GM21737 (cell line): ENCODE measurements around the gene ZNF367.
"Not testable (repeated sequence)": the region's sequence is repeated elsewhere in the genome, so short reads cannot be mapped to it uniquely, and the experiment has no call there.

Experiments used
- ATAC-seq: cut with Tn5 transposase; IDR thresholded peaks from one replicate; pipeline ENCODE4 v1.9.1; 2021; ENCODE audit warnings: mild to moderate bottlenecking, moderate library complexity; ENCODE audit not compliant: unreplicated experiment

ZNF367 gene

DNA sequence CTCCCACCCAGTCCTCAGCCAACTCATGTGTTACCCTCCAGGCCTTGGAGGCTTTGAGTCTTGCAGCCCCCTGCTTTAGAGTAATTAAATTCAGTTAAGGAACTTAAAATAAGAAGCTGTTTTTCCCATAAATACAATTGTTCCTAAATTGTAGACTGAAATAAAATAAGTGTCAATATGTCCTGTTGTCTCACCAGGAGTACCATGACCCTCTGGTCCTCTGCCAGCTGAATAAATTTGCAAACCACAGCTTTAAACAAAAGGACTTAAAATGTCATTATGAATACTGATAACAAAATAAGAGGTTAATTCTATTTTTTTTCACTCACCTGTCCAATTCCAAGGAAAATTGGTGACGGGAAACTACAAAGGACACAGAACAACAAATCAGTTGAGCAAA, 50.2 kb downstream of the ZNF367 start:
- no peak for ATAC-seq

DNA sequence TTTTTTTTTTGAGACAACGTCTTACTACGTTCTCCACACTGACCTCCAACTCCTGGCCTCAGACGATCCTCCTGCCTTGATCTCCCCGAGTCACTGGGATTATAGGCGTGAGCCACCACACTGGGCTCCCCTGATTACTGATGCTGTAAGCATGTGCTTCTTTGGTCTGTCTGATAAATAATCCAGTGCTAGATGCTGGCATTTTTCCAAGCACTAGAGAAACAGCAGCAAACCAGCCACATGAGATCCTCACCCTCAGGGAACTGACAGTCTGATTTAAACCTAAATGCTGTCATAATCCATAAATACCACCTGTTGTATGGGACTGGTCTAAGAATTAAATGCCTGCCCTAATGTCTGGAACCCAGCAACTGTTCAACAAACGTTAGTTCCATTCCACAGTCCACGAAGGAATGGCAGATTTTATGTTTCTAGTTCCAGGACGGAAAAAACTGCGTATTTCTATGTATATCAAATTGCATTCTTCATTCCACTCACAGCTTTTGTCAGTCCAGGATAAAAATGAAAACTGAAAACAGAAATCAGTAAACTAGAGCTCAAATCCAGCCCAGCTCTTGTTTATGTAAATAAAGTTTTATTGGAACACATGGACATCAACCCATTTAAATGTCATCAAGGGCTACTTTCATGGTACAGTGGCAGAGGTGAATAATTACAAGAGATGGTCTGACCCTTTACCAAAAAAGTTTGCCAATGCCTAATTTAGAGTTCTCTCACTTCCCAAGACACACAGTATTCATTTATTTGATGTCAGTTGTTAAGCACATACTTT, 54.8 kb downstream of the ZNF367 start:
- no peak for ATAC-seq

DNA sequence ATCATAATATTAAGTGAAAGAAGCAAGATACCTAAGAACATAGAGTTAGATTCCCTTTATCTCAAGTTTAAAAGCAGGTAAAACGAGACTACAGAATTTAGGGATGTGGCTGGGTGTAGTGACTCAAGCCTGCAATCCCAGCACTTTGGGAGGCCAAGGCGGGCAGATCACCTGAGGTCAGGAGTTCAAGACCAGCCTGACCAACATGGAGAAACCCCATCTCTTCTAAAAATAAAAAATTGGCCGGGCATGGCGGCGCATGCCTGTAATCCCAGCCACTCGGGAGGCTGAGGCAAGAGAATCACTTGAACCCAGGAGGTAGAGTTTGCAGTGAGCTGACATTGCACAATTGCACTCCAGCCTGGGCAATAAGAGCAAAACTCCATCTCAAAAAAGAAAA, 56.1 kb downstream of the ZNF367 start:
- not testable (repeated sequence) for ATAC-seq

DNA sequence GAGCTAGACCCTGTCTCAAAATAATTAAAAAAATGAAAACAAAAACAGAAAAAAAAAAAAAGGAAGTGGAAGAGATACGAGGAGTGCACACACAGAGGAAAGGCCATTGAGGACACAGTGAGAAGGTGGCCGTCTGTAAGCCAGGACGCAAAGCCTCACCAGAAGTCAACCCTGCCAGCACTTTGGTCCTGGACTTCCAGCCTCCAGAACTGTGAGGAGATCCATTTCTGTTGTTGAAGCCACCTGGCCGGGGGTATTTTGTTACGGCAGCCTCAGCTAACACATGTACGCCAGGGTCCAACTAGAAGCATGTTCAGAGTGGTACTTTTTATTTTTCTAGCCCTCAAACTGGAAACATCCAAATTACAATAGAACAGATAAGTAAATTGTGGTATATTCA, 56.5 kb downstream of the ZNF367 start:
- no peak for ATAC-seq

DNA sequence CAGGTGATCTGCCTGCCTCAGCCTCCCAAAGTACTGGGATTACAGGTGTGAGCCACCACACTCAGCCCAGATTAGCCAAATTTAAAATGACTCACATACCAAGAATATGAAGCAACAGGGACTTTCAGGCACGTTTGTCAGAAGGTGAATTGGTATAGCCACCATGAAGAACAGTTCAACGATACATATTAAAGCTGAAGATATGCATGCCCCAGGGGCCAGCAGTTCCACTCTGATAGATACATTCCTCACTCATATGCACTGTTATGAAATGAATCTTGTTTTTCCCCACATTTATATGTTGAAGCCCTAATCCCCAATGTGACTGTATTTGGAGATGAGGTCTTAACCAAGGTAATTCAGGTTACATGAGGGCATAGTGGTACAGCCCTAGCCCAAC, 57.2 kb downstream of the ZNF367 start:
- no peak for ATAC-seq

DNA sequence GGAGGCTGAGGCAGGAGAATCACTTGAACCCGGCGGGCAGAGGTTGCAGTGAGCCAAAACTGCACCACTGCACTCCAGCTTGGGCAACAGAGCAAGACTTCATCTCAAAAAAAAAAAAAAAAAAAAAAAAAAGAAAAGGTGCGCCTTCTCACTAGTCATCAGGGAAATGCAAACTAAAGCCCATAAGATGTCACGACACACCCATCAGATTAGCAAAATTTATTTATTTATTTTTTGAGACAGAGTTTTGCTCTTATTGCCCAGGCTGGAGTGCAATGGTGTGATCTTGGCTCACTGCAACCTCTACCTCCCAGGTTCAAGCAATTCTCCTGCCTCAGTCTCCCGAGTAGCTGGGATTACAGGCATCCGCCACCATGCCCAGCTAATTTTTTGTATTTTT, 57.6 kb downstream of the ZNF367 start:
- ATAC-seq, result not testable (repeated sequence)

DNA sequence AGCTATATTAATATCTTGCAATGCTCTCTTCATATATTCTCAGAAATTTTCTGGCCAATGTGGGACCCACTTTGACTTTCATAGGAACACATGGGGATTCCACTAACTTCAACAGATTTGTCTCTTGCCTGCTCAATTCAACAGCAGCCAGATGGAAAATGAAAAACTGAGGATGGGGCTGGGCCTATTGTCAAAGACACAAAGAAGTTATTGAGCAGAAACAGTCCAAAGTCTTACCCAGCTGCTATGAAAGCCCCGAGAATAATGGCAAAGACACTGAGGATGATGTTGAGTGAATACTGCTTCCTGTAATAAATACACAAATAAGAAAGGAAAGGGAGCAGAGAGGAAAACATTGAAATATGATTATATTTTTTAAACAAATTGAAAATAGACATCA, 67.3 kb downstream of the ZNF367 start:
- ATAC-seq, result no peak

DNA sequence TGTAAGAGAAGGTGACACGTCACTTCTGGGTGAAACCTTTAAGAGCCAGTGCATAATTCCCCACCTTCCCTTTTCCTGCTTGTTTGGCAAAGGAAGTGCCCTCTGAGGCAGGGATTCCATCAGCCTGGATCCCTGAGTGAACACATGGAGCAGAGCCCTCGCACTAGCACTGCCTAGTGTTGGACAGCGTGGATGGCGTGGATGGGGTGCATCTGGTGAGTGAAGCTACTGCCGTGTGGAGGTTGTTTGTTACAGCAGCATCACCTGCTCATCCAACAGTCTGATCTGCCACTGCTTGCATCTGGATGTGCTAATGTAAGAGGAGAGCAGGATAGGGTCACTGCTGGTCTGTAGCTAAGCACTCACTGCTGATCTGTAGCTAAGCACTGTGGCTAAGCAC, 69.9 kb downstream of the ZNF367 start:
- no peak for ATAC-seq

DNA sequence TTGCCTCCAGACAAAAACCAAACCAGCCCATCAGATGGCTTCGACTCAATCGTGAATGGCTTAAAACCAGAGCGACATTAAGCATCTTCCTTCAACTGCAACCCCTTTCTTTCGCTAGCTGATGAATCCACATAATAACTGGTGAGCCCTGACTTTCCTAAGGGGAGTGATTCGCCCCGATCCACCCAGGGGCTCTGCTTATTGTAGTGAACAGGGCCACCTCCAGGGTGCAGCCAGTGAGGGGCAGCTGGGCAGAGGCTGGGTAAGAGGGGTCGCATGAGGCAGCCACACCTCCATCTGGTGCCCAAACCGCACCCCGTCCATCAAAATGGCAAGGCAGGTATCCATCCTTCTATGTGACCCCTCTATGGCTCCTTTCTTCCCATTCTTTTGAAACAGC, 72.6 kb downstream of the ZNF367 start:
- no peak for ATAC-seq

DNA sequence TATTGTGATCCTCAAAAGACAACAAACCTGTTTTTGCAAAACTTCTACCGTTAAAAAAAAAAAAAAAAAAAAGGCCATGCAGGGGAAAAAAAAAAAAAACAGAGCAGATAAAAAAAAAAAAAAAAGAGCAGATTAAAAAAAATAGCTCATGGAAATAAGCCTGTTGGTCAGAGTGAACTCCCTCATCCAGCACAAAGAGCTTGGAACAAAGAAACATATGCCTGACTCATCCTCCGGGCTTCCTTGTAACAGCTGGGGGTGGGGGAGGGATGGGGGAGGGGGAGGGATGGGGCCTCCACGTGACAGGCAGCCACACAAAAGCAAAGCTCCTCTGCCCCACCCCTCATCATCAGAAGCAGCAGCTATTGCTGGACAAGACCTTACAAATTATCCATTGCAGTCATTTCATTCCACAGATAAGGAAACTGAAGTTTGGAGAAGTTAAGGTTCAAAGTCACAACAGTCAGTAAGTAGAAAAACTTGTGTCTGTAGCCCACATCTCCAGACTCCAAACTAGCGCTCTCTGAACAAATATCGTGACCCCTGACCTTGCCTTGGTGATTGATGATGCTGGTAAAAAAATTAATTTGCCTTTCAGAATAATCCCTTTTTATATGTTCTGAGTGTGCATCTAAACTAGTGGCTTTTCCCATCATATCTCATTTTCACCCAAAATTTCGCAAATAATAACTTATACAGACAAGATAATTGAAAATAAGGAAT, 73.6 kb downstream of the ZNF367 start:
- no peak for ATAC-seq

DNA sequence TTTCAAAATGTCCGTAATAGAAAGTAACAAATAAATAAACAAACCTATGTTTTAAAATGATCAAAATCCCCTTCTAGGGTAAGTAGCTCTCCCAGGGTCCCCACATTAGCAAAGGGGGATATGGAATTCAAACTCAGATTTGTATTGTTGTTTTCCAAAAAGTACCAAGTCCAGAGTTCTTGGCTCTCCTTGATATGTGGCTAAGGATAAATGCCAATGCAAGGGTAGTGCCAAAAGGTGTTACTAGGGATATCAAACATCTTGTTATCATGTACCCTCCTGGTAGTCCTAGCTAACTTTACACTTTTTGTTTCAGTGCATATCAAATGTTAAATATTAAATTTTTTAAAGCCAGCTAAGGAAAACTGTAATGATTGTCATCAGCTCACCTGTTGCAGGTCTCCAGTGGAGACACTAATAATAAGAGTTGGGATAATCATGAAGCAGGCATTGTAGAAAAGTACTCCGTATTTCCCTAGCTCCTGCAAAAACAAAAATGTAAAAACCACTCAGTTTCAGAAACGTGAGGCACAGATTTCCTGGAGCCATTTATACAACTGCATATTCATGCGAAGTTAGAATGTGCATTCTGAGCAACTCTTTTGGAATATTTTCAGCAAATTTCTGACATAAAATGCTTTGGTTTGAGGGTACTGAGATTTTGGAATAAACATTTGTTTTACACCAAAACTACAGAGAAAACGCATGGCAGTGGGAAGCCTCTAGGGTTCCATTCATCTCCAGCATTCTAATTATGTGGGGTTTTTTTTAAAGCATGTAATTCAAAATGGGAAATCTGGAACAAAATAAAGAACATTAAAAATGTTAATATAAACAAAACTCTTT, 74.4 kb downstream of the ZNF367 start:
- no peak for ATAC-seq

DNA sequence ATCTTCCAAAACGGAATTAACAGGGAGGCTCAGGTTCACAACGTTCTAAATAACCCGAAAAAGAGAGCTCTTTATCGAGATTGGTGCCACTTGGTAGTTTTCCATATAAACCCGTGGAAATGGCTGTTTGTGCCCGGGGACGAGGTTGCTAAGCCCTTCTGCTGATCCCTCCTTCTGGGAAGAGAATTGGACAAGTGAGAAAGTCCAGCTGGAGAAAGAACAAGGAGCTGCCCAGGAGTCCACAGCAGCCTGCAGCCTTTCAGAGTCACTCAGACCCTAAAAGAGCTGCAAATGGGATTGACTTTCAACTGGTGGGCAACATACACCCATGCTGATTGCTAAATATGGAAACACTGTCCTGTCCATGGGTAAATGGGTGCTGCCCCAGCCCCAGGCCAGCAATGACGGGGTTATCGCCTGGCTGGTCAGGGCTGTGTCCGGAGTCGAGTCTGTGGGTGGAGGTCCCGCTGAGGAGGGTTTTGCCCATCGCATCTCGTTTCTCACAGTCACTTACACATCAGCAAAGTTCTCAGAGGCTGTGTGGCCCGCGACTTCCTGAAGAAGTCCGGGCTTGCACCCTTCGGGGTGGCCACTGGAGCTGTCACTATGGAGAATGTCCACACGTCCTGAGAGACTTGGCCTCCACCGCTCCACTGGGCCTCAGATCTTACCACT, 75.5 kb downstream of the ZNF367 start:
- no peak for ATAC-seq

DNA sequence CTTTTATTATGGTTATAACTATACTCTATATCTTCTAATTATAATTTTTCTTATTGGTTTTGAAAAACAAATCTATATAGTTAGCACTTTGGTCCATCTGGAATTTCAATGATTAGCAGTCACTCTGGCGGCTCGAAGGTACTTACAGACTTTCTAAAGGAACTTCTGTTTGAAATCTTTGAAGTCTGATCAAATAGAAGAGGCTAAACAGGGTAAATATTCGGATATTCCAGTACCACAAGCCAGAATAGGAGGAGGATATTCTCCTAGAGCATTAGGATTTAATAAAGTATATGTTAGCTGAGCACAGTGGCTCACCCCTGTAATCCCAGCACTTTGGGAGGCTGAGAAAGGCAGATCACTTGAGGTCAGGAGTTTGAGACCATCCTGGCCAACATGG, 77.5 kb downstream of the ZNF367 start:
- no peak for ATAC-seq

DNA sequence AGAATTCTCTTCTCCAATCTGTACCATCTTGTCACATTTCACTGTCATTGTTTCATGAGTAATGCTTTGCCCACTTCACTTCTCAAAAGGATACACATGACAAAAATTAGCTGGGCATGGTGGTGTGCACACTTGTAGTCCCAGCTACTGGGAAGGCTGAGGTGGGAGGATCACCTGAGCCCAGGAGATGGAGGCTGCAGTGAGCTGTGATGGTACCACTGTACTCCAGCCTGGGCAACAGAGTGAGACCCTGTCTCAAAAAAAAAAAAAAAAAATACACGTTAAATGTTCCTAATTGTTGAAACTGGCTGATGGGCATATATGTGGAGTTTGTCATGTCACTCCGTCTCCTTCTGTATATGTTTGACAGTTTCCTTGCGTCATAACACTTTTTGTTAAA, 79.9 kb downstream of the ZNF367 start:
- ATAC-seq, result no peak
